T47D (cell line): Measurements from ENCODE around the gene LAMB4.

ENCODE experiments used
- DNase-seq, 2 experiments: peaks; one replicate each; pipeline versions ENCODE4 v3.0.0 to v3.0.0-alpha.2; 2011 to 2012; ENCODE audit warnings: low read depth in 1 of 2, low spot score in 1 of 2
- JUND ChIP-seq: IDR thresholded peaks from 2 replicates; pipeline ENCODE4 v1.6.1; 2012; ENCODE audit warnings: low read depth
- in situ Hi-C: cut with HindIII; loops from 2 replicates; pipeline ENCODE4 v1.10.0; 2016; ENCODE audit warnings: low sequenced_read_pairs, low pct_unique_long_range_greater_than_20kb

The LAMB4 gene

GRCh38 chr7:108078211-108078673 lies 51.9 kb downstream of the LAMB4 start:
- in situ Hi-C loops, result no loop called here
- no peak for TF ChIP-seq JUND
- no peak for DNase-seq

GRCh38 chr7:108077709-108078108 lies 52.5 kb downstream of the LAMB4 start:
- no peak for DNase-seq
- no peak for TF ChIP-seq JUND
- in situ Hi-C loops, result no loop called here

- in situ Hi-C loops, result no loop called here
- no peak for TF ChIP-seq JUND
- DNase-seq, result no peak
These were observed 54.0 kb downstream of the LAMB4 start for GRCh38 chr7:108076156-108076555.

- in situ Hi-C loops, result no loop called here
- no peak for DNase-seq
These were observed 56.7 kb downstream of the LAMB4 start for GRCh38 chr7:108073305-108074070.

GRCh38 chr7:108072739-108073138 lies 57.4 kb downstream of the LAMB4 start:
- TF ChIP-seq JUND, result no peak
- in situ Hi-C loops, result no loop called here
- DNase-seq, result no peak

More at GRCh38 chr7:108073305-108074070, 56.7 kb downstream of the LAMB4 start:
- no peak for TF ChIP-seq JUND

GRCh38 chr7:108072116-108072515 lies 58.0 kb downstream of the LAMB4 start:
- DNase-seq, result no peak
- in situ Hi-C loops, result no loop called here
- TF ChIP-seq JUND, result no peak

GRCh38 chr7:108071551-108071950 lies 58.6 kb downstream of the LAMB4 start:
- no peak for TF ChIP-seq JUND
- in situ Hi-C loops, result no loop called here
- no peak for DNase-seq

GRCh38 chr7:108069646-108070045 lies 60.5 kb downstream of the LAMB4 start:
- TF ChIP-seq JUND, result no peak
- in situ Hi-C loops, result no loop called here
- no peak for DNase-seq

GRCh38 chr7:108067844-108068243 lies 62.3 kb downstream of the LAMB4 start:
- no peak for TF ChIP-seq JUND
- in situ Hi-C loops, result no loop called here
- DNase-seq, result no peak

- in situ Hi-C loops, result no loop called here
- TF ChIP-seq JUND, result no peak
- no peak for DNase-seq
These were observed 63.7 kb downstream of the LAMB4 start for GRCh38 chr7:108066486-108066885.

GRCh38 chr7:108063520-108063933 lies 66.6 kb downstream of the LAMB4 start:
- in situ Hi-C loops, result no loop called here
- DNase-seq, result no peak
- TF ChIP-seq JUND, result no peak

- TF ChIP-seq JUND, result no peak
- DNase-seq, result no peak
- in situ Hi-C loops, result no loop called here
These were observed 67.7 kb downstream of the LAMB4 start for GRCh38 chr7:108062250-108063014.

- TF ChIP-seq JUND, result no peak
- DNase-seq, result no peak
- in situ Hi-C loops, result no loop called here
These were observed 70.6 kb downstream of the LAMB4 start for GRCh38 chr7:108059526-108059925.
